GM12878 (cell line): ENCODE measurements around the gene NRXN3. TPM values are rescaled to one million over a fixed set of nuclear protein-coding genes. Genes with fewer than 3 reads are reported as not detected.

ENCODE experiments used
- ATAC-seq: fragments of 200-7000 bp; cut with Tn5 transposase; 3 replicates; pipeline ENCODE4 v1.9.1; 2020; ENCODE audit warnings: mild to moderate bottlenecking, moderate library complexity
- BruUV-seq: library from RNA; stranded (reverse); fragments of 400-500 nt; replicated peaks from 2 replicates; lab custom pipeline; 2021; lab: Mats Ljungman, UMichigan
- CTCF ChIA-PET: fragments of 300-600 bp; sonication (Branson Sonifier 250); formaldehyde crosslinking; extraction: SDS; loops from one replicate; lab custom pipeline; 2021; ENCODE audit warnings: inconsistent platforms; lab: Yijun Ruan, JAX
- POLR2A ChIA-PET: fragments of 350-600 bp; formaldehyde crosslinking; extraction: SDS; loops from one replicate; lab custom pipeline; 2021; ENCODE audit warnings: inconsistent platforms; lab: Charles Lee
- RAD21 ChIA-PET: fragments of 300-600 bp; sonication (Branson Sonifier 250); formaldehyde crosslinking; loops from one replicate; lab custom pipeline; 2023; ENCODE audit warnings: antibody characterized with exemption; ENCODE audit not compliant: unreplicated experiment; lab: Charles Lee
- SMC1A ChIA-PET: fragments of 300-600 bp; sonication (Branson Sonifier 250); formaldehyde crosslinking; loops from one replicate; lab custom pipeline; 2023; ENCODE audit not compliant: unreplicated experiment, uncharacterized antibody; lab: Charles Lee
- DNase-seq: peaks from one replicate; pipeline ENCODE4 v3.0.0-alpha.2; 2011; ENCODE audit warnings: low read depth, low spot score
- FAIRE-seq: peaks from 3 replicates; lab custom pipeline; 2011; peaks lifted over from hg19 to GRCh38; lab: Jason Lieb, UNC
- H2AFZ ChIP-seq: 2 replicates; pipeline ENCODE4 v1.6.0; 2011; ENCODE audit warnings: low read depth, low read length, control low read depth; ENCODE audit not compliant: control insufficient read depth
- H3K27ac ChIP-seq: 2 replicates; pipeline ENCODE4 v1.5.1; 2011; ENCODE audit warnings: control low read depth; ENCODE audit not compliant: control insufficient read depth, insufficient read depth
- H3K27me3 ChIP-seq, 2 experiments: replicated peaks in 1 of 2; 2 replicates each; pipeline versions ENCODE4 v1.6.0 to v1.6.1; 2011; ENCODE audit warnings: low read length in 1 of 2; ENCODE audit not compliant: control insufficient read depth in 2 of 2, insufficient read depth in 2 of 2
- H3K36me3 ChIP-seq, 2 experiments: 2 replicates each; pipeline ENCODE4 v1.5.1; 2011; ENCODE audit warnings: low read length in 1 of 2; ENCODE audit not compliant: control insufficient read depth in 2 of 2, insufficient read depth in 2 of 2
- H3K4me1 ChIP-seq: 2 replicates; pipeline ENCODE4 v1.6.1; 2011; ENCODE audit warnings: mild to moderate bottlenecking, low read length, moderate library complexity, mixed read lengths; ENCODE audit not compliant: control insufficient read depth, insufficient read depth
- H3K4me2 ChIP-seq: 2 replicates; pipeline ENCODE4 v1.6.0; 2011; ENCODE audit warnings: control low read depth; ENCODE audit not compliant: control insufficient read depth, insufficient read depth
- H3K4me3 ChIP-seq: fragments of 200-600 bp; sonication (generic); 2 replicates; pipeline ENCODE4 v1.5.1; 2016
- H3K79me2 ChIP-seq: 2 replicates; pipeline ENCODE4 v1.6.0; 2011; ENCODE audit warnings: low read length; ENCODE audit not compliant: control insufficient read depth, insufficient read depth
- H3K9ac ChIP-seq: 2 replicates; pipeline ENCODE4 v1.8.0; 2011; ENCODE audit warnings: low read length, control low read depth, mixed read lengths; ENCODE audit not compliant: control insufficient read depth, insufficient read depth
- H3K9me3 ChIP-seq: replicated peaks from 3 replicates; pipeline ENCODE4 v1.5.1; 2011; ENCODE audit warnings: mild to moderate bottlenecking, low read length; ENCODE audit not compliant: control insufficient read depth, insufficient read depth
- H4K20me1 ChIP-seq: 2 replicates; pipeline ENCODE4 v1.6.0; 2011; ENCODE audit not compliant: control insufficient read depth, insufficient read depth
- IKZF2 ChIP-seq, 2 experiments: fragments of 450-650 bp; IDR thresholded peaks; 2 replicates each; pipeline ENCODE4 v1.6.1; 2017; ENCODE audit warnings: mild to moderate bottlenecking in 2 of 2, moderate library complexity in 2 of 2
- IRF5 ChIP-seq: fragments of 450-650 bp; IDR thresholded peaks from 2 replicates; pipeline ENCODE4 v1.6.1; 2017; ENCODE audit warnings: borderline replicate concordance
- LARP7 ChIP-seq: fragments of 450-650 bp; IDR thresholded peaks from 2 replicates; pipeline ENCODE4 v1.6.1; 2017; ENCODE audit warnings: mild to moderate bottlenecking
- PBX3 ChIP-seq: IDR thresholded peaks from 2 replicates; pipeline ENCODE4 v1.6.1; 2011; ENCODE audit warnings: mild to moderate bottlenecking, low read depth, low read length, moderate library complexity; ENCODE audit not compliant: insufficient replicate concordance
- RELB ChIP-seq: fragments of 450-650 bp; IDR thresholded peaks from 2 replicates; pipeline ENCODE4 v1.6.1; 2017; ENCODE audit warnings: low read depth, mild to moderate bottlenecking, moderate library complexity
- ZNF207 ChIP-seq: fragments of 450-650 bp; IDR thresholded peaks from 2 replicates; pipeline ENCODE4 v1.6.1; 2014; ENCODE audit warnings: antibody characterized with exemption, mild to moderate bottlenecking, borderline replicate concordance
- WGBS: methylation state at CpG from one replicate; pipeline ENCODE4 v1.1.6; 2016; ENCODE audit warnings: low lambda C conversion rate; ENCODE audit not compliant: insufficient replicate concordance, insufficient coverage; ENCODE audit errors: missing lambda C conversion rate; 5-methylcytosine and 5-hydroxymethylcytosine counted together
- in situ Hi-C: fragments of 300-500 bp; cut with MboI; formaldehyde crosslinking; loops from 9 replicates; pipeline ENCODE4 v1.14.3; 2018; ENCODE audit warnings: mixed read lengths
- intact Hi-C: fragments of 100-400 bp; cut with micrococcal nuclease; formaldehyde crosslinking; loops from one replicate; pipeline ENCODE4 v1.14.2; 2022; ENCODE audit not compliant: unreplicated experiment
- polyA plus RNA-seq, 11 experiments: library from polyadenylated mRNA; depleted of rRNA in 4 of 11; unstranded in 6 of 11; stranded (reverse) in 5 of 11; fragments of >200 nt; fragmentation: Nextera tagmentation in 4 of 11; fragmentation: Illumina TruSeq in 1 of 11; extraction: Ambion mirVana in 4 of 11; extraction: Trizol in 1 of 11; gene quantifications; 1 replicate in 1 of 11; 2 replicates in 10 of 11; pipeline versions ENCODE4 v1.2.1 to v1.2.3, GENCODE V29; 2011 to 2016; ENCODE audit warnings: inconsistent platforms in 2 of 11, missing spikeins in 2 of 11, low read depth in 1 of 11
- total RNA-seq, 4 experiments: library from RNA; depleted of rRNA in 3 of 4; stranded (reverse); fragments of >200 nt in 3 of 4; fragmentation: Illumina TruSeq in 1 of 4; extraction: Trizol in 1 of 4; gene quantifications; 2 replicates each; pipeline versions ENCODE4 v1.2.1 to v1.2.3, GENCODE V29; 2013 to 2021

NRXN3 gene
- total and polyA plus RNA-seq, 10 of the 15 experiments (the other 5 are each of a cell fraction or from before 2014, with no cell fraction given) = 0.52 to 3.3 (median 1.4) TPM

- Histone ChIP-seq H4K20me1 (no peaks in the 10 kb centered on the region), H3K9me3 (no peaks in the 10 kb centered on the region), H3K4me3 (no peak overlapping the region), H3K4me2 (no peak overlapping the region), H3K36me3 (no peaks in the 10 kb centered on the region), H3K27ac (no peak overlapping the region), H3K79me2 (no peaks in the 10 kb centered on the region), H3K9ac (no peak overlapping the region), H2AFZ (no peak overlapping the region), H3K4me1 (no peaks in the 10 kb centered on the region), H3K27me3 (peaks cover 0 to 2% of the 10 kb centered on the region in 2 experiments; a peak in 2 of 4 replicates)
- WGBS = 13% methylated on average over 6 of the region's 6 CpGs
- ATAC-seq = no peak
- intact Hi-C loops = no loop called here
- RAD21 ChIA-PET = no interaction called here
- SMC1A ChIA-PET = no interaction called here
- in situ Hi-C loops = no loop called here
- no TSS peak for BruUV-seq
- TF ChIP-seq PBX3 (no peak), IRF5 (no peak), ZNF207 (no peak), RELB (no peak), LARP7 (no peak), IKZF2 (IDR thresholded peaks at IDR 0.05) (no peak)
- DNase-seq = no peak
- CTCF ChIA-PET = no interaction called here
- FAIRE-seq = no peak
- POLR2A ChIA-PET = no interaction called here
These were observed 89.7 kb downstream of the NRXN3 start for GRCh38 chr14:78259831-78260230.
